Measurements from ENCODE around the gene TRMT61A. TPM values are rescaled to one million over a fixed set of nuclear protein-coding genes. Genes with fewer than 3 reads are reported as not detected.

The TRMT61A gene
- total and polyA plus RNA-seq, 2 of the 4 experiments (the other 2 are of a cell fraction) = 5.7 to 16.2 TPM

GRCh38 chr14:103489621-103490020 lies 39.4 kb upstream of the TRMT61A start:
- CTCF ChIA-PET = no interaction called here

More at GRCh38 chr14:103489621-103490020, 39.4 kb upstream of the TRMT61A start:
- no peak for DNase-seq
- H2BK20ac ChIP-seq (ENCODE audit: low read depth, low read length) = no peak overlapping the region
- H3K4me2 ChIP-seq (ENCODE audit: low read depth, low read length) = peak overlapping the region; percentile 3; the same call in 1 of the 2 replicates
- dilution Hi-C loops (cut with HindIII; ENCODE audit: low sequenced_read_pairs, unreplicated experiment) (no loop called here), intact Hi-C loops (cut with micrococcal nuclease) (no loop called here), in situ Hi-C loops (cut with MboI; ENCODE audit: low sequenced_read_pairs) (no loop called here)
- no peak overlapping the region; the same call in 2 of the 3 replicates for H2BK15ac ChIP-seq (ENCODE audit: low read depth, low read length)
- H3K9me1 ChIP-seq (ENCODE audit: insufficient read depth, low read length) = peaks cover 11% of the 10 kb centered on the region
- H2AFZ ChIP-seq (replicated peaks; ENCODE audit: low read length, poor library complexity) = no peak overlapping the region
- H3K36me3 ChIP-seq (ENCODE audit: control insufficient read depth, insufficient read depth, low read length) = peaks cover 42% of the 10 kb centered on the region
- peak overlapping the region; percentile 57 for H3K27ac ChIP-seq (ENCODE audit: insufficient read depth, low read length)
- H2AK5ac ChIP-seq (ENCODE audit: low read depth, low read length) = no peak overlapping the region
- H3K9me3 ChIP-seq (ENCODE audit: control insufficient read depth, insufficient read depth, low read length) = no peaks in the 10 kb centered on the region
- peak overlapping the region; percentile 59 for H2BK5ac ChIP-seq (ENCODE audit: low read depth, low read length, poor library complexity, severe bottlenecking)
- no CpG with 5 or more reads among the region's 2 CpGs for WGBS, 2 experiments (ENCODE audit: extremely low coverage in 2 of 2, insufficient read length in 1 of 2)
- peak overlapping the region; percentile 21 to 28; a peak in 2 of 4 replicates for H4K8ac ChIP-seq (ENCODE audit: low read depth in 2 of 2, low read length in 2 of 2)
- no peak overlapping the region for H3K4me3 ChIP-seq (ENCODE audit: insufficient read depth, low read depth, low read length)
- POLR2A ChIA-PET (ENCODE audit: unreplicated experiment) = no interaction called here
- peaks cover 13% of the 10 kb centered on the region for H3K4me1 ChIP-seq (ENCODE audit: control insufficient read depth, insufficient read depth, low read length)
- TF ChIP-seq RCOR1 (IDR thresholded peaks at IDR 0.05; ENCODE audit: insufficient replicate concordance, low read length) = no peak
- TF ChIP-seq POLR2A (IDR thresholded peaks at IDR 0.05; ENCODE audit: low read depth, low read length) = no peak
- TF ChIP-seq, protein P1, sequence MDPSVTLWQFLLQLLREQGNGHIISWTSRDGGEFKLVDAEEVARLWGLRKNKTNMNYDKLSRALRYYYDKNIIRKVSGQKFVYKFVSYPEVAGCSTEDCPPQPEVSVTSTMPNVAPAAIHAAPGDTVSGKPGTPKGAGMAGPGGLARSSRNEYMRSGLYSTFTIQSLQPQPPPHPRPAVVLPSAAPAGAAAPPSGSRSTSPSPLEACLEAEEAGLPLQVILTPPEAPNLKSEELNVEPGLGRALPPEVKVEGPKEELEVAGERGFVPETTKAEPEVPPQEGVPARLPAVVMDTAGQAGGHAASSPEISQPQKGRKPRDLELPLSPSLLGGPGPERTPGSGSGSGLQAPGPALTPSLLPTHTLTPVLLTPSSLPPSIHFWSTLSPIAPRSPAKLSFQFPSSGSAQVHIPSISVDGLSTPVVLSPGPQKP (IDR thresholded peaks at IDR 0.05; ENCODE audit: borderline replicate concordance, low read depth, low read length) = no peak
- TF ChIP-seq BHLHE40 (IDR thresholded peaks at IDR 0.05; ENCODE audit: low read depth, low read length) = no peak
- TF ChIP-seq MXI1 (IDR thresholded peaks at IDR 0.05; ENCODE audit: borderline replicate concordance, low read depth, low read length) = no peak
- TF ChIP-seq NFE2L2 (IDR thresholded peaks at IDR 0.05; ENCODE audit: low read depth, low read length) = no peak
- TF ChIP-seq SMC3 (IDR thresholded peaks at IDR 0.05; ENCODE audit: low read depth, low read length) = no peak
- TF ChIP-seq RFX5 (IDR thresholded peaks at IDR 0.05; ENCODE audit: low read depth, low read length) = no peak
- no peak overlapping the region; the same call in 1 of the 2 replicates for H3K14ac ChIP-seq (replicated peaks; ENCODE audit: low read depth, low read length)
- no peak overlapping the region for H2AK9ac ChIP-seq (replicated peaks; ENCODE audit: low read depth, low read length, poor library complexity)
- peaks cover 22 to 64% of the 10 kb centered on the region in 2 experiments for H3K79me1 ChIP-seq (ENCODE audit: low read depth in 1 of 2, low read length in 2 of 2)
- no peak overlapping the region for H2BK120ac ChIP-seq (ENCODE audit: low read depth, low read length)
- H4K5ac ChIP-seq (ENCODE audit: low read depth, low read length) = no peak overlapping the region
- H3K56ac ChIP-seq (ENCODE audit: extremely low read depth, insufficient read depth, low read length) = peak overlapping the region; percentile 18; the same call in 1 of the 2 replicates
- H4K91ac ChIP-seq (ENCODE audit: insufficient read depth, low read depth, low read length) = peak overlapping the region; percentile 20; the same call in 1 of the 2 replicates
- H3K27me3 ChIP-seq (ENCODE audit: control insufficient read depth, insufficient read depth, low read length) = no peaks in the 10 kb centered on the region
- peak overlapping the region; percentile 3; the same call in 1 of the 2 replicates for H3K18ac ChIP-seq (ENCODE audit: low read depth, low read length)
- H3K9ac ChIP-seq (ENCODE audit: low read depth, low read length) = no peak overlapping the region
- H4K20me1 ChIP-seq (ENCODE audit: insufficient read depth, low read length) = peaks cover 12% of the 10 kb centered on the region; the same call in 1 of the 2 replicates
- no peak overlapping the region for H3K23ac ChIP-seq (ENCODE audit: low read depth, low read length)
- peak; percentile 57 for ATAC-seq (ENCODE audit: low read depth)
- peak overlapping the region; percentile 24 for H3K4ac ChIP-seq (ENCODE audit: low read depth, low read length)
- BruUV-seq (replicated peaks) = no TSS peak
